Measurements from ENCODE around the gene KRTAP5-6. TPM values are rescaled to one million over a fixed set of nuclear protein-coding genes. Genes with fewer than 3 reads are reported as not detected.

Gene KRTAP5-6
- total RNA-seq, 2 experiments from 2014 or later: not detected

GRCh38 chr11:1733009-1733715, 36.2 kb downstream of the KRTAP5-6 start:
- Mint-ChIP-seq H3K4me1 (peaks cover 46% of the 10 kb centered on the region), H3K9me3 (peaks cover 16% of the 10 kb centered on the region), H3K36me3 (no peaks in the 10 kb centered on the region), H3K27me3 (peaks cover 24% of the 10 kb centered on the region), H3K4me3 (no peak overlapping the region), H3K27ac (peak overlapping the region; percentile 37)
- POLR2A ChIA-PET: interaction anchor here (0.9 to 1.8 kb wide), 2 partner anchors 16 to 32 kb away, joined by 3 to 6 read pairs; no protein-coding TSS in a partner anchor
- DNase-seq: no peak
- no peak for ATAC-seq (ENCODE audit: low read depth)

DNA sequence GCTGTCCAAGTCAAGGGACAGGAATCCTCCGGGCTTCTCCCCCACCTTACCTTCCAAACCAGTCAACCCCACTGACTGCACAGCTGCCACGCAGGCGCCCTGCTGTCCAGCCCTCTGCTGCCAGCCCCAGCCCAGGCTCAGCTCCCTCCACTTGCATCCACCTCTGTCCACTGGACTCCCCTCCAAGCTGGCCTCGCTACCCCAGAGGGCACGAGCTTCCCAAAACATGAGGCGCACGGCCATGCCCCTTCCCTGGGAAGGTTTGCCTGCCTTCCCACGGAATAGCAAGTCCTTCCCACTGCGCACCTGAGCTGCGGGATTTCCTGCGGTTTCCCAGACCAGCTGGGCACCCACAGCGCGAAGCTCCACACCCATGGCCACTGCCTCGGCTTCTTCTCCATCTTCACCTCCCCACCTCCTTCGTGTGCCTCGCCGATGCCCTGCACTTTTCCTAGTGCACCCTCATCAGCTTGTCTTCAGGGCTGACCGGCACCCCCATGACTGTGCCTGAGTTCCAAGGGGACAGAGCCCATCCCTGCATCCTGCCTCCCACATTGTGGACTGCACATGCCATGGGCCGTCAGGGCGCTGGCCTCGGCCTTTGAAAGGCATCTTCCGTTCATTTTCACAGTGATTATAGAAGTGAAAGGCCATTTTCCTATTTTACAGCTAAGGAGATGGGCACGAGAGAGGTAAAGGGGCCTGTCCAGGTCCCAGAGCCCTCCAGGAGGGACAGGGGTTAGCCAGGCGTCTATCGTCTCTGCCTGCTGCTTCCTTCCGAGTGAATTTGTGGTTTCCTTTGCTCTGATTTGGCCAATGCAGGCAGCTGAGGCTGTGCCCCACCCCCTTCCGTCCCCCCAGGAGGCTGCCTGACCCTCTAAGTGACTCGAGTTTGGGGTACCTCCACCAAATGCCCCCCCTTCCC, 37.0 kb downstream of the KRTAP5-6 start:
- H3K4me1 Mint-ChIP-seq: peaks cover 40% of the 10 kb centered on the region
- peaks cover 19% of the 10 kb centered on the region for H3K9me3 Mint-ChIP-seq
- peaks cover 26% of the 10 kb centered on the region for H3K27me3 Mint-ChIP-seq
- no peaks in the 10 kb centered on the region for H3K36me3 Mint-ChIP-seq
- DNase-seq (no peak), ATAC-seq (ENCODE audit: low read depth) (peak; percentile 49)
- peak overlapping the region; percentile 46 for H3K27ac Mint-ChIP-seq
- POLR2A ChIA-PET: interaction anchor here (0.6 to 1.8 kb wide), 3 partner anchors 15 to 88 kb away, joined by 3 to 6 read pairs (median 3); no protein-coding TSS in a partner anchor
- H3K4me3 Mint-ChIP-seq: peak overlapping the region; percentile 49

DNA sequence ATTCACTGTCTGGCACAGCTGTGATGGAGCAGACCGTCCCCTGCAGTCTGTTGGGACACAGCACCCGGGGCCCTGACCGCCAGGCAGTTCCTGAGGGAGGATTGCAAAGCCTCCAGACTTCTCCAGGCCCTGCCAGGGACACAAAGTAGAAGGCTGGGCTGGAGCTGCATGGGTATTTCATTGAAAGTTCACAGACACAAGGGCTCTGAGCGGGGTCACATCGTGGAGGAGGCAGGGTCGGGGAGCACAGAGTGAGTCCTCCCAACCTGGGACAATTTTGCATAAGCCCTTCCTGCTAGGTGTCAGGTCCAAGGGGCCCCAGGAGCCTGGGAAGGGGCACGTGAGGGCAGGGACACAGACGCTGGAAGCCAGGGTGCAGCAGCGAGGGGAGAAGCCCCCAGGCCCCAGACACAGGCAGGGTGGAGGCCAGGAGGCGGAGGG, 37.7 kb downstream of the KRTAP5-6 start:
- POLR2A ChIA-PET: interaction anchor here (0.6 to 1.8 kb wide), 2 partner anchors 15 to 88 kb away, joined by 3 to 6 read pairs; no protein-coding TSS in a partner anchor
- peak overlapping the region; percentile 46 for H3K27ac Mint-ChIP-seq
- DNase-seq: no peak
- H3K36me3 Mint-ChIP-seq: no peaks in the 10 kb centered on the region
- H3K27me3 Mint-ChIP-seq: peaks cover 33% of the 10 kb centered on the region
- peaks cover 34% of the 10 kb centered on the region for H3K4me1 Mint-ChIP-seq
- H3K4me3 Mint-ChIP-seq: peak overlapping the region; percentile 49
- no peak for ATAC-seq (ENCODE audit: low read depth)
- peaks cover 19% of the 10 kb centered on the region for H3K9me3 Mint-ChIP-seq

DNA sequence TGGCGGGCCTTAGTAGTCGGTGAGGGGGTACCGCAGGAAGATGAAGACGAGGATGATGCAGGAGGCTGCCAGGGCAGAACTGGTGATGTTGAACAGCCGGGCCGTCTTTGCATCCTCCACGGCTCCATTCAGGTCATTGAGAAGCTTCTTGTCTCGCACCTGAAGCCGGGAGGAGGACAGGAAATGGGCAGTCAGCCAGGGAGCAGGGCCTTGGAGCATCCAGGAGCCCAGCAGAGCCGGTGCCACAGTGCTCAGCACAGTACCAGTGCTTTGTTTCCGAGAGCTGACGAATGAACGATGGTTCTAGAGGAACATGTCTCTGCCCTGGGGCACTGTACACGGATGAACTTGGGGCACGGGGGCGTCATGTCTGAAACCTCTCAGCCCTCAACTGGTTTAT, 38.3 kb downstream of the KRTAP5-6 start:
- DNase-seq (no peak), ATAC-seq (ENCODE audit: low read depth) (no peak)
- no peak overlapping the region for H3K4me3 Mint-ChIP-seq
- H3K4me1 Mint-ChIP-seq: peaks cover 28% of the 10 kb centered on the region
- H3K36me3 Mint-ChIP-seq: no peaks in the 10 kb centered on the region
- H3K27ac Mint-ChIP-seq: no peak overlapping the region
- POLR2A ChIA-PET: interaction anchor here (1.8 kb wide), 1 partner anchor 14 kb away, joined by 6 read pairs; no protein-coding TSS in a partner anchor
- peaks cover 19% of the 10 kb centered on the region for H3K9me3 Mint-ChIP-seq
- H3K27me3 Mint-ChIP-seq: peaks cover 37% of the 10 kb centered on the region

DNA sequence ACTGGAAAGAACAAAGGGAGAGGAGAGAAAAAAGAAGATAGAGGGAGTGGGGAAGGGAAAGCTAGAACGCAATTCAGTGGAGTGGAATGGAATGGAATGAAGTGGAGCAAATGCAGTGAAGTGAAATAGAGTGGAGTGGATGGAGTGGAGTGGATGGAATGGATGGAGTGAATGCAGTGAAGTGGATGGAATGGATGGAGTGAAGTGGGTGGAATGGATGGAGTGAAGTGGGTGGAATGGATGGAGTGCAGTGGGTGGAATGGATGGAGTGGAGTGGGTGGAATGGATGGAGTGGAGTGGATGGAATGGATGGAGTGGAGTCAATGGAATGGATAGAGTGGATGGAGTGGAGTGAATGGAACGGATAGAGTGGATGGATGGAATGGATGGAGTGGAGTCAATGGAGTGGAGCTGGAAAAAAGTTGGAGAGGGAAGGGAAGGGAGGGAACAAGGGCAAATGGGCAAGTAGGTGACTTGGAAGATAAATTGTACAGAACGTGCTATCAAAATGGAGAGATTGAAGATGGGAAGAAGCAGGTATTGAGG, 39.5 kb downstream of the KRTAP5-6 start:
- Mint-ChIP-seq H3K27ac (no peak overlapping the region), H3K27me3 (peaks cover 40% of the 10 kb centered on the region), H3K4me1 (peaks cover 16% of the 10 kb centered on the region), H3K36me3 (no peaks in the 10 kb centered on the region), H3K4me3 (no peak overlapping the region), H3K9me3 (peaks cover 15% of the 10 kb centered on the region)
- DNase-seq (no peak), ATAC-seq (ENCODE audit: low read depth) (no peak)
- POLR2A ChIA-PET: no interaction called here

DNA sequence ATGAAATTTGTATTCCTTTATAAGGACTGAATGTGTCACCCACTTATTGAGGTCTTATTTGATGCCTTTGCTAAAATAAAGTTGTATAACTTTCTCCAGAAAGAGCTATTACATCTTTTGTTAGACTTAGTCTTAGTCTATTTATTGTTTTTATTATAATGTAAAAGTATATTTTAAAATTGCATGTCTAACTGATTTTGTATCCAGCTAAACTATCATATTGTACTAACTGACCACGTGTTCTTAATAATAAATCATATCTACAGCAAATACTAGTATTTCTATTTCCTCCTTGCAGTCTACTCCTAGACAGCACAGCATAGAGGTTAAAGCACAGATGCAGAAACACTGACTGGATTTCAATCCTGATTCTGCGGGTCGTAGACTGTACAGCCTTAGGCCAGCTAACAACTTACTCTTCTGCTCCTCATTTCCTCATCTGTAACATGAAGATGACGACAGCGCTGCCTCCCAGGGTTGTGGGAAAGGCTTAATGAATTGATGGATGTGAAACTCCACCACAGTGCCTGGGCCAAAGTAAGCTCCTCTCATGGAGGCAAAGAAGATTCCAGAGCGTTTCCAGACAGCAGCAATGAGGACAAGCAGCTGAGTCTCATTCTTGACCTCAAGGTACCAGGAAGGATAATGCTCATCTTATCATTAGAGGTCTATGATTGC, 40.2 kb downstream of the KRTAP5-6 start:
- H3K27ac Mint-ChIP-seq: no peak overlapping the region
- H3K36me3 Mint-ChIP-seq: no peaks in the 10 kb centered on the region
- DNase-seq (no peak), ATAC-seq (ENCODE audit: low read depth) (no peak)
- peaks cover 13% of the 10 kb centered on the region for H3K4me1 Mint-ChIP-seq
- H3K4me3 Mint-ChIP-seq: no peak overlapping the region
- H3K27me3 Mint-ChIP-seq: peaks cover 37% of the 10 kb centered on the region
- peaks cover 13% of the 10 kb centered on the region for H3K9me3 Mint-ChIP-seq
- POLR2A ChIA-PET: no interaction called here

DNA sequence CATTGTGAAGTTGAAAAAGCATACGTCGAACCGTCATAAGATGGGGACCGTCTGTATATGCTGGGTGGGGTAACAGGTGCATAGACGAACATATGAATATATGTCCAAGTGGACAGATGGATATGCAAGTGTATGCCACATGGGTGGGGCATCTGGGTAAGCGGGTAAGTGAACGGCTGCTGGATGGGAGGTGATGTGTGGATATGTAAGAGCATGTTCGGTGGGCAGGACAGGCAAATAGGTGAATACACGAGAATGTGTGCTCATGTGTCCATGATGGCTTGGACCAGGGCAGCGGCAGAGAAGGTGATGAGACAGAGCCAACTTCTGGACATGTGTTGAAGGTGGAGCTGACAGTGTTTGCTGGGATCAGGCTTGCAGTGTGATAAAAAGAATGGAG, 41.4 kb downstream of the KRTAP5-6 start:
- POLR2A ChIA-PET: no interaction called here
- H3K4me3 Mint-ChIP-seq: no peak overlapping the region
- H3K27me3 Mint-ChIP-seq: peaks cover 35% of the 10 kb centered on the region
- H3K4me1 Mint-ChIP-seq: peaks cover 13% of the 10 kb centered on the region
- DNase-seq (no peak), ATAC-seq (ENCODE audit: low read depth) (no peak)
- H3K27ac Mint-ChIP-seq: no peak overlapping the region
- peaks cover 13% of the 10 kb centered on the region for H3K9me3 Mint-ChIP-seq
- no peaks in the 10 kb centered on the region for H3K36me3 Mint-ChIP-seq

- H3K36me3 Mint-ChIP-seq: no peaks in the 10 kb centered on the region
- H3K27me3 Mint-ChIP-seq: peaks cover 32% of the 10 kb centered on the region
- H3K4me1 Mint-ChIP-seq: peaks cover under 1% of the 10 kb centered on the region
- POLR2A ChIA-PET: interaction anchor here (1.1 kb wide), 1 partner anchor 10 kb away, joined by 3 read pairs; no protein-coding TSS in a partner anchor
- no peak overlapping the region for H3K27ac Mint-ChIP-seq
- H3K9me3 Mint-ChIP-seq: peaks cover 13% of the 10 kb centered on the region
- DNase-seq: no peak
- H3K4me3 Mint-ChIP-seq: no peak overlapping the region
- ATAC-seq (ENCODE audit: low read depth): no peak
These were observed 42.6 kb downstream of the KRTAP5-6 start for GRCh38 chr11:1739576-1739975.

GRCh38 chr11:1740786-1741530, 44.0 kb downstream of the KRTAP5-6 start:
- no peak overlapping the region for H3K4me3 Mint-ChIP-seq
- POLR2A ChIA-PET: interaction anchor here (0.6 kb wide), 1 partner anchor 16 kb away, joined by 3 read pairs; no protein-coding TSS in a partner anchor
- peaks cover under 1% of the 10 kb centered on the region for H3K36me3 Mint-ChIP-seq
- DNase-seq (no peak), ATAC-seq (ENCODE audit: low read depth) (no peak)
- H3K9me3 Mint-ChIP-seq: peaks cover 16% of the 10 kb centered on the region
- no peak overlapping the region for H3K27ac Mint-ChIP-seq
- H3K27me3 Mint-ChIP-seq: peaks cover 22% of the 10 kb centered on the region
- H3K4me1 Mint-ChIP-seq: no peaks in the 10 kb centered on the region

GRCh38 chr11:1741741-1742140, 44.7 kb downstream of the KRTAP5-6 start:
- ATAC-seq (ENCODE audit: low read depth) (no peak), DNase-seq (no peak)
- Mint-ChIP-seq H3K36me3 (peaks cover 4% of the 10 kb centered on the region), H3K4me1 (no peaks in the 10 kb centered on the region), H3K4me3 (no peak overlapping the region), H3K27me3 (peaks cover 18% of the 10 kb centered on the region), H3K27ac (no peak overlapping the region), H3K9me3 (peaks cover 12% of the 10 kb centered on the region)
- POLR2A ChIA-PET: interaction anchor here (0.9 kb wide), 1 partner anchor 16 kb away, joined by 3 read pairs; no protein-coding TSS in a partner anchor

GRCh38 chr11:1742371-1742770, 45.4 kb downstream of the KRTAP5-6 start:
- H3K4me1 Mint-ChIP-seq: no peaks in the 10 kb centered on the region
- ATAC-seq (ENCODE audit: low read depth): peak; percentile 3
- H3K27me3 Mint-ChIP-seq: peaks cover 18% of the 10 kb centered on the region
- H3K36me3 Mint-ChIP-seq: peaks cover 4% of the 10 kb centered on the region
- H3K9me3 Mint-ChIP-seq: peaks cover 10% of the 10 kb centered on the region
- POLR2A ChIA-PET: interaction anchor here (0.9 kb wide), 1 partner anchor 15 kb away, joined by 3 read pairs; no protein-coding TSS in a partner anchor
- DNase-seq: no peak
- H3K4me3 Mint-ChIP-seq: no peak overlapping the region
- no peak overlapping the region for H3K27ac Mint-ChIP-seq

GRCh38 chr11:1742869-1743584, 46.0 kb downstream of the KRTAP5-6 start:
- H3K27ac Mint-ChIP-seq: no peak overlapping the region
- H3K4me1 Mint-ChIP-seq: no peaks in the 10 kb centered on the region
- H3K27me3 Mint-ChIP-seq: peaks cover 18% of the 10 kb centered on the region
- no peak for ATAC-seq (ENCODE audit: low read depth)
- H3K36me3 Mint-ChIP-seq: peaks cover 4% of the 10 kb centered on the region
- POLR2A ChIA-PET: no interaction called here
- peaks cover 10% of the 10 kb centered on the region for H3K9me3 Mint-ChIP-seq
- no peak overlapping the region for H3K4me3 Mint-ChIP-seq
- DNase-seq: no peak
